Ascending aorta (tissue), 2 donors: ENCODE results near the gene WDHD1. TPM values are rescaled to one million over a fixed set of nuclear protein-coding genes. Genes with fewer than 3 reads are reported as not detected.
"Not testable (repeated sequence)": the region's sequence is repeated elsewhere in the genome, so short reads cannot be mapped to it uniquely, and the experiment has no call there.

Source experiments
- DNase-seq, 2 donors: peaks; one replicate each; pipeline ENCODE4 v3.0.0-alpha.2; 2019; ENCODE audit warnings: low spot score in 2 of 2
- H3K27ac ChIP-seq, 2 donors: fragments of 200-600 bp; sonication (generic); one replicate each; pipeline ENCODE4 v1.5.1; 2016 to 2017; ENCODE audit warnings: mild to moderate bottlenecking in 1 of 2
- H3K27me3 ChIP-seq: fragments of 200-600 bp; sonication (generic); one replicate; pipeline ENCODE4 v1.5.1; 2017
- H3K36me3 ChIP-seq, 2 donors: fragments of 200-600 bp; sonication (generic); one replicate each; pipeline ENCODE4 v1.5.1; 2016
- H3K4me1 ChIP-seq, 2 donors: fragments of 200-600 bp; sonication (generic); one replicate each; pipeline ENCODE4 v1.5.1; 2016 to 2017; ENCODE audit warnings: mild to moderate bottlenecking in 1 of 2
- H3K4me3 ChIP-seq, 2 donors: fragments of 200-600 bp; sonication (generic); one replicate each; pipeline ENCODE4 v1.5.1; 2016 to 2017; ENCODE audit warnings: mild to moderate bottlenecking in 1 of 2
- H3K9me3 ChIP-seq, 2 donors: fragments of 200-600 bp; sonication (generic); one replicate each; pipeline ENCODE4 v1.5.1; 2016
- intact Hi-C: fragments of 100-400 bp; cut with DNase I; formaldehyde crosslinking; loops from one replicate; pipeline ENCODE4 v1.15.1; 2023
- total RNA-seq: library from RNA; depleted of rRNA; stranded (reverse); fragments of >200 nt; gene quantifications from one replicate; pipeline ENCODE4 v1.1.0, GENCODE V29; 2016
- TF ChIP-seq, protein P1 (sequence below), 3 experiments: fragments of 200-600 bp in 2 of 3; fragments of 450-650 bp in 1 of 3; sonication (generic) in 2 of 3; IDR thresholded peaks; one replicate each; pipeline ENCODE4 v1.5.1; 2016 to 2019; ENCODE audit warnings: antibody characterized with exemption in 3 of 3, mild to moderate bottlenecking in 1 of 3, moderate library complexity in 1 of 3

The WDHD1 gene
- total RNA-seq, 1 donor from 2014 or later = 0.11 TPM

- Histone ChIP-seq H3K4me3 (no peak overlapping the region), H3K4me1 (no peaks in the 10 kb centered on the region), H3K27me3 (no peaks in the 10 kb centered on the region), H3K36me3 (no peaks in the 10 kb centered on the region), H3K27ac (no peak overlapping the region), H3K9me3 (no peaks in the 10 kb centered on the region)
- intact Hi-C loops = no loop called here
- DNase-seq = no peak
- TF ChIP-seq, protein P1, sequence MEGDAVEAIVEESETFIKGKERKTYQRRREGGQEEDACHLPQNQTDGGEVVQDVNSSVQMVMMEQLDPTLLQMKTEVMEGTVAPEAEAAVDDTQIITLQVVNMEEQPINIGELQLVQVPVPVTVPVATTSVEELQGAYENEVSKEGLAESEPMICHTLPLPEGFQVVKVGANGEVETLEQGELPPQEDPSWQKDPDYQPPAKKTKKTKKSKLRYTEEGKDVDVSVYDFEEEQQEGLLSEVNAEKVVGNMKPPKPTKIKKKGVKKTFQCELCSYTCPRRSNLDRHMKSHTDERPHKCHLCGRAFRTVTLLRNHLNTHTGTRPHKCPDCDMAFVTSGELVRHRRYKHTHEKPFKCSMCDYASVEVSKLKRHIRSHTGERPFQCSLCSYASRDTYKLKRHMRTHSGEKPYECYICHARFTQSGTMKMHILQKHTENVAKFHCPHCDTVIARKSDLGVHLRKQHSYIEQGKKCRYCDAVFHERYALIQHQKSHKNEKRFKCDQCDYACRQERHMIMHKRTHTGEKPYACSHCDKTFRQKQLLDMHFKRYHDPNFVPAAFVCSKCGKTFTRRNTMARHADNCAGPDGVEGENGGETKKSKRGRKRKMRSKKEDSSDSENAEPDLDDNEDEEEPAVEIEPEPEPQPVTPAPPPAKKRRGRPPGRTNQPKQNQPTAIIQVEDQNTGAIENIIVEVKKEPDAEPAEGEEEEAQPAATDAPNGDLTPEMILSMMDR (IDR thresholded peaks at IDR 0.05) = no peak
Measured at GRCh38 chr14:54974788-54975414, 52.0 kb downstream of the WDHD1 start.

DNA sequence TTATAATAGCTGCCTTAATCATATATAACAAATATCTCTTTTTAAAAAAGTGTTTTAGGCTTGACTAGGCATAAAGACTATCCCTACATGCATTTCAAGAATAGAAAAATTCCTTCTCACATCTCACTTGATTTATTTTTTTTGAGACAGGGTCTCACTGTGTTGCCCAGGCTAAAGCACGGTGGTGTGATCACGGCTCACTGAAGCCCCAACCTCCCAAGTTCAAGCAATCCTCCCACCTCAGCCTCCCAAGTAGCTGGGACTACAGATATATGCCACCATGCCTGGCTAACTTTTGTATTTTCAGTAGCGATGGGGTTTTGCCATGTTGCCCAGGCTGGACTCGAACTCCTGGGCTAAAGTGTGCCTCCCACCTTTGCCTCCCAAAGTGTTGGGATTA, 59.4 kb downstream of the WDHD1 start:
- no peak for DNase-seq
- no peak overlapping the region for H3K4me3 ChIP-seq
- TF ChIP-seq, protein P1 (IDR thresholded peaks at IDR 0.05) = no peak
- intact Hi-C loops = no loop called here
- no peaks in the 10 kb centered on the region for H3K4me1 ChIP-seq
- H3K27ac ChIP-seq = no peak overlapping the region
- H3K27me3 ChIP-seq = no peaks in the 10 kb centered on the region
- H3K36me3 ChIP-seq = no peaks in the 10 kb centered on the region
- H3K9me3 ChIP-seq = no peaks in the 10 kb centered on the region

DNA sequence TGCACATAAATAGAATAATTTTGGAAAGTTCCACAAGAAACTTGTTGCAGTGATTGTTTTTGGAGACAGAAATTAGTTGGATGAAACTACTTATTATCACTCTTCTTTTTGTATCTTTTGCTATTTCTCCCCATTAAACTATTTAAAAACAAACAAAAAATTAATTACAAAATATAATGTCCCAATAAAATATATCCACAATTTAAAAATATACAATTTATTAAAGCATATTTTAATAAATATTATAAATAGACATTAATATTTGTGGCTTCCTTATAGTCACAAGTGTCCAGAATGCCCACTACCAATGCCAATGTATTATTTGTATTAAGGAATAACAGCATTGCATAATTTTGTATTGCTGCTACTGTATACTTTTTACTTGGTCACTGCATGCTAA, 71.8 kb downstream of the WDHD1 start:
- TF ChIP-seq, protein P1 (IDR thresholded peaks at IDR 0.05) = no peak
- intact Hi-C loops = no loop called here
- DNase-seq = no peak
- Histone ChIP-seq H3K27ac (no peak overlapping the region), H3K36me3 (no peaks in the 10 kb centered on the region), H3K4me3 (no peak overlapping the region), H3K4me1 (no peaks in the 10 kb centered on the region), H3K9me3 (no peaks in the 10 kb centered on the region), H3K27me3 (no peaks in the 10 kb centered on the region)

DNA sequence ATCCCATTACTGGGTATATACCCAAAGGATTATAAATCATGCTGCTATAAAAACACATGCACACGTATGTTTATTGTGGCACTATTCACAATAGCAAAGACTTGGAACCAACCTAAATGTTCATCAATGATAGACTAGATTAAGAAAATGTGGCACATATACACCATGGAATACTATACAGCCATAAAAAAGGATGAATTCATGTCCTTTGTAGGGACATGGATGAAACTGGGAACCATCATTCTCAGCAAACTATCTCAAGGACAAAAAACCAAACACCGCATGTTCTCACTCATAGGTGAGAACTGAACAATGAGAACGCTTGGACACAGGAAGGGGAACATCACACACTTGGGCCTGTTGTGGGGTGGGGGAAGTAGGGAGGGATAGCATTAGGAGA, 73.3 kb downstream of the WDHD1 start:
- H3K9me3 ChIP-seq, DNase-seq, H3K4me3 ChIP-seq, H3K4me1 ChIP-seq, intact Hi-C loops, H3K27ac ChIP-seq, H3K36me3 ChIP-seq, H3K27me3 ChIP-seq: not testable (repeated sequence)

GRCh38 chr14:54952803-54953202, 74.1 kb downstream of the WDHD1 start:
- DNase-seq, H3K27ac ChIP-seq, intact Hi-C loops, H3K27me3 ChIP-seq, H3K4me1 ChIP-seq, H3K4me3 ChIP-seq, H3K36me3 ChIP-seq, H3K9me3 ChIP-seq: not testable (repeated sequence)

- Histone ChIP-seq H3K27me3 (no peaks in the 10 kb centered on the region), H3K36me3 (no peaks in the 10 kb centered on the region), H3K9me3 (no peaks in the 10 kb centered on the region), H3K4me1 (no peaks in the 10 kb centered on the region), H3K27ac (no peak overlapping the region), H3K4me3 (no peak overlapping the region)
- intact Hi-C loops = no loop called here
- no peak for DNase-seq
- TF ChIP-seq, protein P1 (IDR thresholded peaks at IDR 0.05) = no peak
Measured at GRCh38 chr14:54947230-54947629, 79.7 kb downstream of the WDHD1 start.

- Histone ChIP-seq H3K27me3 (no peaks in the 10 kb centered on the region), H3K4me3 (no peak overlapping the region), H3K27ac (no peak overlapping the region), H3K36me3 (no peaks in the 10 kb centered on the region), H3K9me3 (no peaks in the 10 kb centered on the region), H3K4me1 (no peaks in the 10 kb centered on the region)
- intact Hi-C loops = no loop called here
- TF ChIP-seq, protein P1 (IDR thresholded peaks at IDR 0.05) = no peak
- no peak for DNase-seq
Measured at GRCh38 chr14:54946500-54946899, 80.4 kb downstream of the WDHD1 start.
